ENCODE results near the gene FSD2.
"Not testable (repeated sequence)": the region's sequence is repeated elsewhere in the genome, so short reads cannot be mapped to it uniquely, and the experiment has no call there.

The FSD2 gene

GRCh38 chr15:82798531-82799166 lies 7.2 kb downstream of the FSD2 start:
- DNase-seq = no peak

- no peak for DNase-seq
Observed at GRCh38 chr15:82798104-82798503, 7.8 kb downstream of the FSD2 start.

GRCh38 chr15:82793737-82794136 lies 12.1 kb downstream of the FSD2 start:
- no peak for DNase-seq

GRCh38 chr15:82792068-82792467 lies 13.8 kb downstream of the FSD2 start:
- DNase-seq = no peak

- DNase-seq = no peak
Observed at GRCh38 chr15:82790321-82790720, 15.5 kb downstream of the FSD2 start.

GRCh38 chr15:82789491-82789890 lies 16.4 kb downstream of the FSD2 start:
- no peak for DNase-seq

- no peak for DNase-seq
Observed at GRCh38 chr15:82788496-82788895, 17.4 kb downstream of the FSD2 start.

GRCh38 chr15:82781349-82781748 lies 24.5 kb downstream of the FSD2 start:
- DNase-seq = no peak

- DNase-seq = no peak
Observed at GRCh38 chr15:82778755-82779154, 27.1 kb downstream of the FSD2 start.

GRCh38 chr15:82774496-82774895 lies 31.4 kb downstream of the FSD2 start:
- DNase-seq = no peak

GRCh38 chr15:82771789-82772607 lies 33.9 kb downstream of the FSD2 start:
- DNase-seq = no peak

GRCh38 chr15:82768414-82769054 lies 37.3 kb downstream of the FSD2 start:
- no peak for DNase-seq

- no peak for DNase-seq
Observed at GRCh38 chr15:82767163-82767829, 38.6 kb downstream of the FSD2 start.

- not testable (repeated sequence) for DNase-seq
Observed at GRCh38 chr15:82766201-82766600, 39.7 kb downstream of the FSD2 start.

- no peak for DNase-seq
Observed at GRCh38 chr15:82764740-82765139, 41.1 kb downstream of the FSD2 start.

GRCh38 chr15:82764117-82764490 lies 41.8 kb downstream of the FSD2 start:
- DNase-seq = no peak

- no peak for DNase-seq
Observed at GRCh38 chr15:82763361-82764116, 42.3 kb downstream of the FSD2 start.

GRCh38 chr15:82751308-82751707 lies 54.6 kb downstream of the FSD2 start:
- DNase-seq = no peak

- DNase-seq = peak in 1 of 51 donors; percentile 17
Observed at GRCh38 chr15:82750831-82751180, 55.1 kb downstream of the FSD2 start.

GRCh38 chr15:82749951-82750830 lies 55.7 kb downstream of the FSD2 start:
- peak; percentile 52 to 96 (median 89) for DNase-seq

Measured in hypothalamus (tissue), 51 donors.